ENCODE data around the gene ELL. TPM values are rescaled to one million over a fixed set of nuclear protein-coding genes. Genes with fewer than 3 reads are reported as not detected.

ELL gene
- total RNA-seq, 1 donor = 10.9 TPM

GRCh38 chr19:18495204-18495911 lies 26.5 kb downstream of the ELL start:
- no peak for TF ChIP-seq CTCF (IDR thresholded peaks at IDR 0.05; ENCODE audit: insufficient read depth, low read length)
- no peak for DNase-seq (ENCODE audit: low read depth)

GRCh38 chr19:18494267-18494607 lies 27.6 kb downstream of the ELL start:
- DNase-seq (ENCODE audit: low read depth) = peak; percentile 61
- H3K4me3 ChIP-seq (ENCODE audit: low read depth, low read length) = no peak overlapping the region
- TF ChIP-seq CTCF (IDR thresholded peaks at IDR 0.05; ENCODE audit: insufficient read depth, low read length) = no peak

More at GRCh38 chr19:18495204-18495911, 26.5 kb downstream of the ELL start:
- H3K4me3 ChIP-seq (ENCODE audit: low read depth, low read length) = no peak overlapping the region

- DNase-seq (ENCODE audit: low read depth) = no peak
- TF ChIP-seq CTCF (IDR thresholded peaks at IDR 0.05; ENCODE audit: insufficient read depth, low read length) = no peak
- H3K4me3 ChIP-seq (ENCODE audit: low read depth, low read length) = no peak overlapping the region
These were observed 28.2 kb downstream of the ELL start for GRCh38 chr19:18493440-18494266.

- DNase-seq (ENCODE audit: low read depth) = no peak
- no peak overlapping the region for H3K4me3 ChIP-seq (ENCODE audit: low read depth, low read length)
- TF ChIP-seq CTCF (IDR thresholded peaks at IDR 0.05; ENCODE audit: insufficient read depth, low read length) = no peak
These were observed 29.6 kb downstream of the ELL start for GRCh38 chr19:18491995-18492953.

GRCh38 chr19:18490728-18491127 lies 31.1 kb downstream of the ELL start:
- no peak for DNase-seq (ENCODE audit: low read depth)
- no peak overlapping the region for H3K4me3 ChIP-seq (ENCODE audit: low read depth, low read length)
- no peak for TF ChIP-seq CTCF (IDR thresholded peaks at IDR 0.05; ENCODE audit: insufficient read depth, low read length)

- DNase-seq (ENCODE audit: low read depth) = no peak
- TF ChIP-seq CTCF (IDR thresholded peaks at IDR 0.05; ENCODE audit: insufficient read depth, low read length) = no peak
- H3K4me3 ChIP-seq (ENCODE audit: low read depth, low read length) = no peak overlapping the region
These were observed 32.2 kb downstream of the ELL start for GRCh38 chr19:18489627-18490184.
